ENCODE results near the gene KAT2B. TPM values are rescaled to one million over a fixed set of nuclear protein-coding genes. Genes with fewer than 3 reads are reported as not detected.

KAT2B gene
- total and polyA plus RNA-seq, 2 donors (not counting 1 experiment from before 2014, with no cell fraction given), result 21.7 to 57.5 TPM

DNA sequence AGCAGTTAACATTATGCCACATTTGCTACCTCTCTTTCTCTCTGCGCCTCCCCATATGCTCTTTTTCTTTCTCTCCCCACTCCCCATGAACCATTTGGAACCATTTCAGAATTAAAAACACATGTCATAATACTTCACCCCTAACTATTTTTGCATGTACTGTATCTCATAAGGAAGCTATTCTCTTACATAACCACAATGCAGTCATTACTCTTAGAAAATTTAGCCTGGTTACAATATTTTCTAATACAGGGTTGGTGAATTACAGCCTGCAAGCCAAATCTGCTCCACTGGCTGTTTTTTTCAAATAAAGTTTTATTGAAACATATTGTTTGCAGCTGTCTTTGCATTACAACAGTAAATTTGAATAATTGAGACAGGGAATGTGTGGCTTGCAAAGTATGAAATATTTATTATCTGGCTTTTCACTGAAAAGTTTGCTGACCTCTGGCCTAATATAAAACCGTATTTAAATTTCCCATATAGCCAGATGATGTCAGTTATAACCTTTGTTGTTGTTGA, 82.9 kb downstream of the KAT2B start:
- POLR2A ChIA-PET, result no interaction called here
- ATAC-seq (ENCODE audit: low read depth) (no peak), DNase-seq (no peak)

DNA sequence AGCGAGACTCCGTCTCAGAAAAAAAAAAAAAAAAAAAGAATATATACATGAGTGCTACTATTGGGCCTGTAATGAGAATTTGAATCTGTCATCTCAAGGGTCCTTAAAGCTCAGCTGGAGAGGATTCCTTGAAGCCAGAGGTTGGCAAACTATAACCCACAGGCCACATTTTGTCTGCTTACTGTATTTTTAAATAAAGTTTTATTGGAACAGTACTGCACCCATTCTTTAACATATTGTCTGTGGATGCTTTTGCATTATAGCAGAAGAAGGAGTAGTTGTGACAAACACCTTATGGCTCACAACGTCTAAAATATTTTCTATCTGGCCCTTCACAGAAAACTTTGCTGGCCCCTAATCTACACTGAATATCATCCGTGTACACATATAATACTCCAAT, 85.0 kb downstream of the KAT2B start:
- H3K27ac ChIP-seq (ENCODE audit: low read length in 2 of 2), result peak overlapping the region; percentile 93 to 94
- intact Hi-C loops (cut with micrococcal nuclease), result loop anchor here (5.0 kb wide), 3 partner anchors 37 to 978 kb away; partner anchors contain the start of gene KCNH8
- ChIA-PET POLR2A (interaction anchor here (0.7 to 1.4 kb wide), 4 partner anchors 72 to 1790 kb away, joined by 4 to 9 read pairs (median 4); partner anchors contain the start of gene KAT2B), CTCF (interaction anchor here (1.3 to 1.6 kb wide), 3 partner anchors 61 to 85 kb away, joined by 3 to 4 read pairs (median 3); partner anchors contain the start of genes KAT2B and SGO1)
- no peaks in the 10 kb centered on the region for H3K9me3 Mint-ChIP-seq (ENCODE audit: insufficient read depth)
- no peaks in the 10 kb centered on the region for H3K27me3 Mint-ChIP-seq
- H3K27me3 ChIP-seq (replicated peaks in 1 of 4; ENCODE audit: control extremely low read depth in 1 of 4, control insufficient read depth in 3 of 4, insufficient read depth in 4 of 4, low read length in 3 of 4), result no peaks in the 10 kb centered on the region
- no peaks in the 10 kb centered on the region for H3K9me3 ChIP-seq (ENCODE audit: control extremely low read depth in 1 of 3, control insufficient read depth in 2 of 3, insufficient read depth in 1 of 3, low read length in 2 of 3)
- H3K4me2 ChIP-seq (replicated peaks; ENCODE audit: low read depth, low read length, poor library complexity, severe bottlenecking), result peak overlapping the region; percentile 65
- H3K4me3 Mint-ChIP-seq, result no peak overlapping the region
- ATAC-seq (ENCODE audit: low read depth), result no peak
- no peaks in the 10 kb centered on the region for H4K20me1 ChIP-seq (ENCODE audit: control insufficient read depth, insufficient read depth, low read length, poor library complexity, severe bottlenecking)
- H3K4me3 ChIP-seq (ENCODE audit: control extremely low read depth in 1 of 5, extremely low read depth in 1 of 5, insufficient read depth in 1 of 5, low read depth in 2 of 5, low read length in 4 of 5), result peak overlapping the region in 2 of 5 experiments; percentile 2 to 5
- H2AFZ ChIP-seq (ENCODE audit: insufficient read depth, low read depth, low read length, poor library complexity, severe bottlenecking), result peak overlapping the region; percentile 58
- peaks cover 28 to 36% of the 10 kb centered on the region in 2 donors for H3K4me1 ChIP-seq (ENCODE audit: control insufficient read depth in 2 of 2, insufficient read depth in 2 of 2, low read length in 2 of 2)
- DNase-seq, result no peak
- H3K27ac Mint-ChIP-seq, result peak overlapping the region; percentile 95
- peak overlapping the region; percentile 40 for H3K9ac ChIP-seq (ENCODE audit: low read length)
- peaks cover 9 to 45% of the 10 kb centered on the region in 2 experiments for H3K36me3 ChIP-seq (replicated peaks in 1 of 2; ENCODE audit: control extremely low read depth in 1 of 2, control insufficient read depth in 1 of 2, extremely low read depth in 1 of 2, insufficient read depth in 2 of 2, low read length in 1 of 2)
- H3K79me2 ChIP-seq (ENCODE audit: control insufficient read depth, insufficient read depth, low read length), result peaks cover 6% of the 10 kb centered on the region
- H3K4me1 Mint-ChIP-seq, result peaks cover 36% of the 10 kb centered on the region
- WGBS (ENCODE audit: insufficient coverage), result no CpG with 5 or more reads among the region's 4 CpGs
- no peak for TF ChIP-seq CTCF (IDR thresholded peaks at IDR 0.05)
- TF ChIP-seq EZH2 (IDR thresholded peaks at IDR 0.05; ENCODE audit: borderline replicate concordance, insufficient read depth, low read depth, low read length, poor library complexity, severe bottlenecking), result no peak

More for the DNA sequence above, 82.9 kb downstream of the KAT2B start:
- H3K4me2 ChIP-seq (replicated peaks; ENCODE audit: low read depth, low read length, poor library complexity, severe bottlenecking), result no peak overlapping the region
- H3K9me3 ChIP-seq (ENCODE audit: control extremely low read depth in 1 of 3, control insufficient read depth in 2 of 3, insufficient read depth in 1 of 3, low read length in 2 of 3), result no peaks in the 10 kb centered on the region
- H2AFZ ChIP-seq (ENCODE audit: insufficient read depth, low read depth, low read length, poor library complexity, severe bottlenecking), result no peak overlapping the region
- Mint-ChIP-seq H3K27me3 (no peaks in the 10 kb centered on the region), H3K9me3 (ENCODE audit: insufficient read depth) (no peaks in the 10 kb centered on the region), H3K4me1 (peaks cover 31% of the 10 kb centered on the region), H3K4me3 (no peak overlapping the region), H3K27ac (no peak overlapping the region)
- peaks cover 5% of the 10 kb centered on the region for H3K79me2 ChIP-seq (ENCODE audit: control insufficient read depth, insufficient read depth, low read length)
- H3K27ac ChIP-seq (ENCODE audit: low read length in 2 of 2), result no peak overlapping the region
- WGBS (ENCODE audit: insufficient coverage), result 100% methylated on average over 1 of the region's 2 CpGs
- no peak for TF ChIP-seq EZH2 (IDR thresholded peaks at IDR 0.05; ENCODE audit: borderline replicate concordance, insufficient read depth, low read depth, low read length, poor library complexity, severe bottlenecking)
- H4K20me1 ChIP-seq (ENCODE audit: control insufficient read depth, insufficient read depth, low read length, poor library complexity, severe bottlenecking), result no peaks in the 10 kb centered on the region
- no peaks in the 10 kb centered on the region for H3K27me3 ChIP-seq (replicated peaks in 1 of 4; ENCODE audit: control extremely low read depth in 1 of 4, control insufficient read depth in 3 of 4, insufficient read depth in 4 of 4, low read length in 3 of 4)
- no peak overlapping the region for H3K9ac ChIP-seq (ENCODE audit: low read length)
- no peak overlapping the region for H3K4me3 ChIP-seq (ENCODE audit: control extremely low read depth in 1 of 5, extremely low read depth in 1 of 5, insufficient read depth in 1 of 5, low read depth in 2 of 5, low read length in 4 of 5)
- intact Hi-C loops (cut with micrococcal nuclease), result no loop called here
- H3K36me3 ChIP-seq (replicated peaks in 1 of 2; ENCODE audit: control extremely low read depth in 1 of 2, control insufficient read depth in 1 of 2, extremely low read depth in 1 of 2, insufficient read depth in 2 of 2, low read length in 1 of 2), result peaks cover 8 to 45% of the 10 kb centered on the region in 2 experiments
- peaks cover 28 to 36% of the 10 kb centered on the region in 2 donors for H3K4me1 ChIP-seq (ENCODE audit: control insufficient read depth in 2 of 2, insufficient read depth in 2 of 2, low read length in 2 of 2)
- CTCF ChIA-PET, result interaction anchor here (1.6 kb wide), 1 partner anchor 82 kb away, joined by 5 read pairs; the partner anchor contains the start of gene KAT2B

Measured in B cell (primary cell).